NCI-H187 (cell line): Measurements from ENCODE around the gene ZNF385A.

Source experiments
- DNase-seq, 2 experiments: peaks; one replicate each; lab custom pipeline; 2025; lab: John Stamatoyannopoulos, UW

The ZNF385A gene

GRCh38 chr12:54392485-54393206, 8.1 kb upstream of the ZNF385A start:
- DNase-seq, result no peak

GRCh38 chr12:54390668-54391551, 6.4 kb upstream of the ZNF385A start:
- DNase-seq, result peak; percentile 19 to 54

DNA sequence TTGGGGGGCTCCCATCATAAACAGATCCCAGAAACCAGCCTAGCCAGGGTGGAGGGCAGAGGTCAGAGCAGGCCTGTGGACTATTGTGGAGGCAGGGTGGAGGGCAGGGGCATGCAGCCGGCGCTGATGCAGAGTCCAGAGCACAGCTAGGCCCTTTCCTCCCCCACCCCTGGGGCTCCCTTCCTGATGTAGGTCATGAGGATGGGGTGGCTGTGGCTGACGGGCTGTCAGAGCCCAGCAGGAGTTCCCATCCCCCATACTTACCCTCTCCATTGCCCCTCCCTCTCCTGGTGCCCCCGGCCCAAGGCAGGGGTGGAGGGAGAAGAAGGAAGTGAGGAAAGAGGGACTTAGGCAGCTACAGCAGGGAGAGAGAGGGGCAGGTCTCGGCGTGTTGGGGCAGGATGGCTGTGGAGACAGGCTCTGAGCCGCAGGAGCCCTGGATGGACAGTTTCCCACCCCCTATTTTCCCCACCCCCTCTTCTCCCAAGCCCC, 5.7 kb upstream of the ZNF385A start:
- DNase-seq, result no peak

DNA sequence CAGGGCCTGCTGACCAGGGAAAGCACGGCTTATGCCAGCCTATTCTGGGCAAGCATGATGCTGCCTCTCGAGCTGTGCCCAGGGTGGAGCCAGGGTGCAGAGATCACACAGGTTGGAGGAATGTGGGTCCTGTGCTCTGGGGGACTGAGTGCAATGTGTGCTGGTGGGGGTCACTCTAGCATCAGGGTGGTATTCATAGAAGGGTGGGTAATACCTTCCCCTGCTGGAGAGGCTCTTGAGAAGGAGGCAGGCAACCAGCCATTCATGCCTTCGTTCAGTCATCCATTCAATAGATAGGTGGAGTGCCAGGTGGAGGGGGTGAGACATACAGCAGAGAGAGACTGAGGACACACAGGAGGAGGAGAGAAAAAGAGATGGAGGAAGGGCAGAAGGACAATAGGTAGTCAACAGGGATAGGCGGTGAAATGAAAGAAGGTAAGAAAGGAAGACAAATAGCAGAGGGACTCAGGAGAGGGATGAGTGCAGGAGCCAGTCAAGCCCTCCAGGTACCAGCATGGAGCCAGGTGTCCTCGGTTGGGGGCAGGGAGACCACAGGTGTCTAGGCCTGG, 5.2 kb upstream of the ZNF385A start:
- DNase-seq, result no peak

DNA sequence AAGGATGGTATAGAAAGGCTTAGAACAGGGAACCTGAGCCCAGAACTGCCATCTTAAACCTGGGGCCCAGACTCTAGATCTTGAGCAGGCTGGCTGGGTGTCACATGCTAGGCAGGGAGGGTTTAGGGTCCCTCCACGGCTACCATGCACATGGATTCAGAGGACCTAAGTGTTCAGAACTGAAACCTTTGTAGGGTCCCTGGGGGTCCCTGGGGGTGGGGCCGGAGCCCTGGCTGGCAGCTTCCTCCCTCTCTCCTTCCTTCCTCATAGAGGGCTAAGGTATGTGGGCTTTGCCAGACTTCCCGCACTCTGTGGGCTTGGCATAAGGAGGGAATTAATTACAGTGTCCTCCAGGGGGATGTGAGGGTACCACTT, 4.6 kb upstream of the ZNF385A start:
- DNase-seq, result no peak

DNA sequence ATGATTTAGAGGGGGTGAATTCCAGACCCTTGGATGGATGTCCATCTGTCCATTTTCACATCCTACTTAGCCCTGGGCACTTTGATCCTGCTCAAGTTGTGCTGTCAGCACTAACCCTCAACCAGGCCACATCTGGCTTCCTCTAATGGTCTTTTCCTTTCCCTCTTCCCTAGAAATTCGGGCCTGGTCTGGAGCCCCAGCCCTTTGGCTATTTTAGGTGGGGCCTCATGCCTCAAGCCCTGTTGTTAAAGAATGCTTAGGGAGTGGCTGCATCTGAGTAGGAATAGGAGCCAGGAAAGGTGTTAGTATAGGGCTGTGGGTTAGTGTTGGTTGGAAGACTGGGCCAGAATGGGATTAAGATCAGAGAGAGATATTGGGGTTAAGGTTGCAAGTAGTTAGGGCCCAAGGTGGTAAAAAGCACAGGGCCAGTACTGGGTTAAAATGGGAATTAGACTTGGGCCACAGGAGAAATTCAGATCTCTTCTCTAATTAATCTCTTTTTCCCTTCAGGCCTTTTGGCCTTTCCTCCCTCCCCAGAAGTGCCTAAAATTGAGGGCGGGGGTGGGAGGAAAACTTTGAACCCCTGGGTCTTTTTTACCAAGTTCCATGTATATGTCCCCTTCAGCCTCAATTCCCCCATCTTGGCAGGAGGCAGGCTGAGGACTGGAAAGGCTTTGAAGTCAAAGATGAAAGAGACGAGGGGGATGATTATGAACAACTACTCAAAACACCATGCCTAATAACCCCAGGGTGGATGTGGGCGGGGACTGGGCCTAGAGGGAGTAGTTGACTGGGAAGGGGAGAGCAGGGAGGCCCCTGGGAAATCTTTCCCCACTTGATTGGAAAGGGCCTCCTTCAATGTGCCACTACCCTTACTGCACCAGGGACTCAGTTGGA, 4.0 kb upstream of the ZNF385A start:
- no peak for DNase-seq

DNA sequence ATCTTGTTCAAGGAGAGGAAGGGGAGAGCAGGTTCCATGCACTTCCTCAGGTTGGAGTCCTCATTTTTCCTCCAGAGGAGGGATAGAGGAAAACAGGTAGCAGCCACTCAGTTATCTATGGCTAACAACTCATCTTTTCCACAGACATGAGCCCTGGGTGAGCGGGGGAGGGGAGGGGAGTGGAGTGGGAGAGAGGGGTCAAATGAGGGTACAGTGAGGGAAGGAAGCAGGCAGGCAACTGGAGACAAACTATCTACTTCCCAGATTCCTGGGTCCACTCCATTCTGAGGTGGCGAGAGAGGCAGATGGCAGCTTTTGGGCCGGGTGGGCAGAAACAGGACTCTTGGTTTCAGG, 2.6 kb upstream of the ZNF385A start:
- no peak for DNase-seq

GRCh38 chr12:54386403-54387113, 2.0 kb upstream of the ZNF385A start:
- no peak for DNase-seq

- no peak for DNase-seq
Measured at GRCh38 chr12:54385251-54385914, 850 bp upstream of the ZNF385A start.

GRCh38 chr12:54383041-54383609, 1.4 kb downstream of the ZNF385A start:
- no peak for DNase-seq

DNA sequence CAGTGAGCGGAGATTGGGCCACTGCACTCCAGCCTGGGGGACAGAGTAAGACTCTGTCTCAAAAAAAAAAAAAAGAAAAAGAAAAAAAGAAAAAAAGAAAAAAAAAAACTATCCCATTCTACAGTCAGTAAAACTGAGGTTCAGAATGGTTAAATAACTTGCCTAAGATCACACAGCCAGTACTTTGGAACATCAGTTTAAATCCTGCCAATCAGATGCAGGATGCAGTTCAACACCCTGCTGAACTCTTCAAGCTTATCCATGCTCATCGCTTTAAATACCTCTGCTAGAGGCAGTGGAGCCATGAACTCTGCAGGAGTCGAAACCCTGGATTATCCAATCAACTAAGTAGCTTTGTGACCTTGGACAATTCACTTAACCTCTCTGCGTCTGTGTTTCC, 3.4 kb downstream of the ZNF385A start:
- DNase-seq, result no peak

DNA sequence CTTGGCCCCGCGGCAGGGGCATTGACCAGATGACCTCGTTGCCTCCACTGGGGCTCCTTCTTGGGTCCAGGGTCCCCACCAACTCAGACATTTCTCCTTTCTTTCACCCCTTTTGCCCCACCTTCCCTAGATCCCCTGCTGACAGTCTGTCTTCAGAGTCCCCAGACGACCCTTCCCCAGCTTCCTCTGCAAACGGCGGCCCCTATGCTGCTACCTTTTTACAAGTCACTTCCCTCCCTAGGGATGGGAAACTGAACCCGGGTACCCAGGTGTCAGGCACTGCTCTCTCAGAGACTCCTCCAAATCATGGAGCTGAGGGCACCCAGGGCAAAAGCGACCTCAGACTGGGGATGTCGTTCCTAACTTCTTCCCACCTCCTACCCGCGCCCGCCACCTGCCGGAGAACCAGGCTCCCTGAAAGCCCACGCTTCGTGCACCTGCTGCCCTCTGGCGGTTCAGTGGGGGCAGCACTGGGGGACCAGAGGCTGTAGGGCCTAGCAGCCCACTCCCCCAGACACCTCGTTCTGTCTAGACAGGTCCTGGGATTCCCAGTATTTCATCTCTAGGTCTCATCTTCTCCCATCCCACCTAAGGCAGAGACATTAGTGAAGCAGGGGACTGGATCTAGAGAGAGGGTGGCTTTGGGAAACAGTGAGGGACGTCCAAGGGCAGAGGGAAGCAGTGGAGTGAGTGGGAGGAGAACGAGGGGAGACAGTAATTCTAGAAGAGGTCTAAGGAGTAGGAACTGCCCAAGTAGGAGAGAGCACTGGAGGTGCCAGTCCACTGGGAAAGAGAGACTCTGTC, 4.9 kb downstream of the ZNF385A start:
- peak; percentile 79 to 90 for DNase-seq

DNA sequence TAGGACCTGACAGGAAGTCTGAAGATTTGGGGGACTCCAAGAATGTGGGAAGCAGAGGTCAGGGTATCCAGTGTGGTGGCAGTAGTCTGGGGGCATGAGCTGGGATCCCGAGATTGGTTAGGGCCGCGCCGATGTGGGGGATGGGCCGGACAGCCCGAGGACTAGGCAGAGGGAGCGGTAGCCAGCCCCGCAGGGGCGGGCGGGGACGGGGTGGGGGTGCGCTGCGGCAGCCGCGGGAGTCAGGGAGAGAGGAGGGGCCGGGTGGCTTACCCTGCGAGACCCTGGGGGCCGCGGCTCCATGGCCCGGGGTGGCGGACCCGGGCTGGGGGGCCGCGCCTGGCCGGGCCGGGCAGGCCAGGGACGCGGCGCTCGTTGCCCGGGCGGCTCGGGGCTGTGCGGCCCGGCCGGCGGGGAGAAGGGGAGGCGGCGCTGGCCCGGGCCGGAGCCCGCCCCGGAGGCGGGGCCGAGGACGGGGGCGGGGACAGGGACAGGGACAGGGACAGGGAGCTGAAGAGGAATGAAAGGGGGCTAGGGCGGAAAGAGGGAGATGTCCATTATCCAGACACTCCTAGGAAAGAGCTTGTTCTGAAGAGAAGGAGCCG, 5.6 kb downstream of the ZNF385A start:
- DNase-seq, result peak in 1 of 2 experiments; percentile 46

- DNase-seq, result no peak
Measured at GRCh38 chr12:54377797-54378515, 6.6 kb downstream of the ZNF385A start.

- DNase-seq, result no peak
Measured at GRCh38 chr12:54377007-54377406, 7.5 kb downstream of the ZNF385A start.

- DNase-seq, result no peak
Measured at GRCh38 chr12:54376596-54376995, 7.9 kb downstream of the ZNF385A start.

GRCh38 chr12:54375259-54375579, 9.3 kb downstream of the ZNF385A start:
- no peak for DNase-seq

DNA sequence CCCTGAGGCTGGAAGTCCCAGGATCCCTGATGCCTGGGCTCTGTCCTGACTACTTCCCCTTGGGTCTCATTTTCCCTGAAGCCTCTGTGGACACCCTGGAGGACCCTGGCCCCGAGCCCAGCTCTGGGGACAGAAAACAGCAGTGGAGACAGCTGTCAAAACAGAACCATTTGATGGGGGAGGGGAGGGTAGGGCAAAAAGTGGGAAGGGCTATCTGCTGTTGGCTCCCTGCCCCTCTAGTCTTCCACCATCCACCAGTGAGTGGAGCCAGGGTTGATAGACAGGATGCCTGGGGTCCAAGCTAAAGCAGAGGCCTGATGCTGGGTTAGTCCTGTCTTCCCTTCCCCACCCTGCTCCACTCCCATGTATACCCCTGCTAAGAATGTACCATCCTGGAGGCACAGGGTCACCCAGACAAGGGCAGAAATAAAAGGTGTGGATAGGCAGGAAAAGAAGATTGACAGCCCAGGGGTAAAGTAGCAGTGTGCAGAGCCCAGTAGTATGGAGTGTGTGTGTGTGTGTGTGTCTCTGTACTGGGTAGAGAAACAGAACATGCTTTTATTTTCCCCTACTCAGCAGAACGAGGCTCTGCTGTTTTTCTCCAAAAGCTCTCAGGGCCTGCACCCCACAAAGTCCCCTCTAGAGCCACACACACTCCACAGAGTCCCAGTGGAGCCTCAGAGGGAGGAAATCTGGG, 9.8 kb downstream of the ZNF385A start:
- no peak for DNase-seq
